Esophagus squamous epithelium (tissue), 5 donors: ENCODE results near the gene NKD1. TPM values are rescaled to one million over a fixed set of nuclear protein-coding genes. Genes with fewer than 3 reads are reported as not detected.

Experiments used
- DNase-seq: peaks from one replicate; lab custom pipeline; 2025; lab: John Stamatoyannopoulos, UW
- H3K27ac ChIP-seq, 4 donors: fragments of 200-600 bp; sonication (generic); one replicate each; pipeline ENCODE4 v1.5.1; 2016 to 2019; ENCODE audit warnings: mild to moderate bottlenecking in 1 of 4
- H3K27me3 ChIP-seq, 4 donors: fragments of 200-600 bp; sonication (generic); 1 replicate in 3 of 4; 2 replicates in 1 of 4; pipeline versions ENCODE4 v1.5.1 to v1.6.0; 2017 to 2021; ENCODE audit warnings: antibody characterized with exemption in 1 of 4
- H3K36me3 ChIP-seq, 3 donors: fragments of 200-600 bp; sonication (generic); one replicate each; pipeline ENCODE4 v1.5.1; 2016 to 2019
- H3K4me1 ChIP-seq, 3 donors: fragments of 200-600 bp; sonication (generic); one replicate each; pipeline ENCODE4 v1.5.1; 2017 to 2019
- H3K4me3 ChIP-seq, 4 donors: fragments of 200-600 bp; sonication (generic); 1 replicate in 3 of 4; 2 replicates in 1 of 4; pipeline ENCODE4 v1.5.1; 2016 to 2019; ENCODE audit warnings: mild to moderate bottlenecking in 2 of 4, moderate library complexity in 1 of 4
- H3K9me3 ChIP-seq, 3 donors: fragments of 200-600 bp; sonication (generic); one replicate each; pipeline ENCODE4 v1.5.1; 2016 to 2019
- CTCF ChIP-seq, 6 experiments: fragments of 450-650 bp in 4 of 6; fragments of 200-600 bp in 2 of 6; sonication (generic) in 2 of 6; IDR thresholded peaks; one replicate each; pipeline ENCODE4 v1.5.1; 2016 to 2019; ENCODE audit warnings: antibody characterized with exemption in 6 of 6, mild to moderate bottlenecking in 4 of 6, moderate library complexity in 4 of 6
- POLR2A ChIP-seq, 4 donors: fragments of 450-650 bp; IDR thresholded peaks; one replicate each; pipeline ENCODE4 v1.6.1; 2017; ENCODE audit warnings: antibody characterized with exemption in 4 of 4, mild to moderate bottlenecking in 4 of 4, moderate library complexity in 3 of 4
- WGBS, 2 donors: methylation state at CpG; one replicate each; pipeline ENCODE4 v1.1.5; 2018; 5-methylcytosine and 5-hydroxymethylcytosine counted together
- intact Hi-C: fragments of 100-400 bp; cut with DNase I; formaldehyde crosslinking; loops from one replicate; pipeline ENCODE4 v1.15.0; 2022
- total RNA-seq, 4 donors: library from RNA; depleted of rRNA; stranded (reverse); fragments of >200 nt; gene quantifications; one replicate each; pipeline ENCODE4 v1.1.0, GENCODE V29; 2016
- donor health status: DM: yes; HTN: yes; CAD: no.

Gene NKD1
- total RNA-seq, 4 donors from 2014 or later: 1.1 to 10.5 (median 3.1) TPM

- Histone ChIP-seq H3K4me1 (peaks cover 0 to 54% (median 21%) of the 10 kb centered on the region in 3 donors), H3K4me3 (no peak overlapping the region), H3K27ac (peak overlapping the region in 3 of 4 donors; percentile 40 to 85 (median 52)), H3K27me3 (no peaks in the 10 kb centered on the region), H3K36me3 (no peaks in the 10 kb centered on the region), H3K9me3 (no peaks in the 10 kb centered on the region)
- intact Hi-C loops: no loop called here
- 48 to 51% methylated on average over 7 to 8 of the region's 11 CpGs for WGBS, 2 donors
- TF ChIP-seq CTCF (IDR thresholded peaks at IDR 0.05) (no peak), POLR2A (IDR thresholded peaks at IDR 0.05) (no peak)
- DNase-seq: no peak
Observed at GRCh38 chr16:50616883-50617645, 68.9 kb downstream of the NKD1 start.

GRCh38 chr16:50617646-50618184, 69.5 kb downstream of the NKD1 start:
- intact Hi-C loops: no loop called here
- H3K4me1 ChIP-seq: peaks cover 0 to 49% (median 21%) of the 10 kb centered on the region in 3 donors
- peak overlapping the region in 3 of 4 donors; percentile 40 to 85 (median 52) for H3K27ac ChIP-seq
- TF ChIP-seq CTCF (IDR thresholded peaks at IDR 0.05) (no peak), POLR2A (IDR thresholded peaks at IDR 0.05) (no peak)
- no peak for DNase-seq
- 96 to 100% methylated on average over 2 of the region's 2 CpGs for WGBS, 2 donors
- H3K4me3 ChIP-seq: no peak overlapping the region
- no peaks in the 10 kb centered on the region for H3K27me3 ChIP-seq
- H3K36me3 ChIP-seq: no peaks in the 10 kb centered on the region
- no peaks in the 10 kb centered on the region for H3K9me3 ChIP-seq

- Histone ChIP-seq H3K27me3 (no peaks in the 10 kb centered on the region), H3K4me1 (peaks cover 0 to 43% (median 18%) of the 10 kb centered on the region in 3 donors), H3K4me3 (no peak overlapping the region), H3K36me3 (no peaks in the 10 kb centered on the region), H3K9me3 (no peaks in the 10 kb centered on the region), H3K27ac (no peak overlapping the region)
- WGBS, 2 donors: 50 to 91% methylated on average over 2 to 8 of the region's 12 CpGs
- TF ChIP-seq POLR2A (IDR thresholded peaks at IDR 0.05): no peak
- no peak for TF ChIP-seq CTCF (IDR thresholded peaks at IDR 0.05)
- intact Hi-C loops: no loop called here
- no peak for DNase-seq
Observed at GRCh38 chr16:50618238-50618918, 70.2 kb downstream of the NKD1 start.

GRCh38 chr16:50619702-50620491, 71.7 kb downstream of the NKD1 start:
- Histone ChIP-seq H3K27me3 (no peaks in the 10 kb centered on the region), H3K36me3 (no peaks in the 10 kb centered on the region), H3K27ac (no peak overlapping the region), H3K4me3 (no peak overlapping the region), H3K4me1 (peaks cover 0 to 29% (median 14%) of the 10 kb centered on the region in 3 donors), H3K9me3 (no peaks in the 10 kb centered on the region)
- 82 to 90% methylated on average over 6 of the region's 10 CpGs for WGBS, 2 donors
- intact Hi-C loops: no loop called here
- TF ChIP-seq POLR2A (IDR thresholded peaks at IDR 0.05) (no peak), CTCF (IDR thresholded peaks at IDR 0.05) (no peak)
- no peak for DNase-seq
